Measurements from ENCODE around the gene ASCC3.
"Not testable (repeated sequence)": the region's sequence is repeated elsewhere in the genome, so short reads cannot be mapped to it uniquely, and the experiment has no call there.

The ASCC3 gene

DNA sequence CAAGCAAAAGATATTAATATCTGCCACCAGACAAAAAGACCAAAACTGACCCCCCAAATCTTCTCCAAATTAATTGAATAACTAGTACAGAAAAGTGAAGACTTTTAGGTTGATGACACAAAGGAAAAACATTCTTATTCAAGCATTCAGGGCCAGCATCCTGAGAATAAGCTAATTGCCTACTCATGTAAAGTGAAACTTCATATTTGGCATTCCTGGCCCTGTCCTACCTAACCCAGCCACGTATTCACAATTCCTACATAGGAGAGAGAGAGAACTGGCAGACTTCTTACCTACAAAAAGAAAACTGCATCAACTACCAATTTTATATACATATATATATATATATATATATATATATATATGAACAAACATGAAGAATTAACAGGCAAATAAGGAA, 4.9 kb upstream of the ASCC3 start:
- no peak for DNase-seq

DNA sequence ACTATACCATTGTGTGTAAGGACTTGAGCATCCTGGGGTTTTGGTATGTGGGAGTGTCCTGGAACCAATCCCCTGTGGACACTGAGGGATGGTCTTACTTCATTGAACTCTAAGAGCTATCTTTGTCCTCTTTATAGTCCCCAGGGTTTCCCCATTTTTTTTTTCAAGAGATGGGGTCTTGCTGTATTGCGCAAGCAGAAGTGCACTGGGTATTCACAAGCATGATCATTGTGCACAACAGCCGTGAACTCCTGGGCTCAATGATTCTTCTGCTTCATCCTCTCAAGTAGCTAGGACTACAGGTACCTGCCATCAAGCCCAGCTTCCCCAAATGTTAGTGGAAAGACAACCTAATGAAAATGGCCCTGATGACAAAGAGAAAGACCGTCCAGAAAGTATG, 2.2 kb upstream of the ASCC3 start:
- DNase-seq: no peak

GRCh38 chr6:100881707-100882040, 545 bp upstream of the ASCC3 start:
- DNase-seq: no peak

DNA sequence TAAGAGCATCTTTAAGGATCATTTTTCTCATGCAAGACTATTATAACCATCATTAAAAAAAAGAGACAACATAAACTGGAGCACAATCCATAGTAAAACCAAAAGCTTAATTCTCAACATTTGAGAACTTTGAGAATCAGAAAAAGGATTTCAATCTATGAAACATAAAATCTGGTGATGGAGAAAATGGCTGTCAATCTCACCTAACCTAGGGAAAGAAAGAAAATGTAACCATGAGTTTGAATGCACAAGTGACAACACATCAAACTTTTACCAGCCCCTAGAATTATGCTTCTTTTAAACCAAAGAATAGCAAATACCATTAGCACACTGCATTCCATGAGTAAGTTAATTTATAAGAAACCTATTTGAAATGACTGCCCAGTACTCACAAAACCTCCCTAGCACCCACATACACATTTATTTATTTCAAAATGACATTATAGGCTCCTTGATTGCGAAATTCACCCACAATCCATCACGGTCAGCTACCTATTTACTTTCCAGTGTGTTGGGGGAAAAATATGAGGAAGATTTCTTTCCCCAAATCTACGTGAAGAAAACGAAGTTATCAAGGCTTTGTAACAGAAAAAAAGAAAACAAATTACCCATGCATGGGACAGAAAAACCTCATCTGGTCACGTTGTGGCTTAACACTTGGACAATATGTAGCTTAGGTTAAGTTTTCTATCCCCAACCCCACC, 828 bp downstream of the ASCC3 start:
- DNase-seq: no peak

DNA sequence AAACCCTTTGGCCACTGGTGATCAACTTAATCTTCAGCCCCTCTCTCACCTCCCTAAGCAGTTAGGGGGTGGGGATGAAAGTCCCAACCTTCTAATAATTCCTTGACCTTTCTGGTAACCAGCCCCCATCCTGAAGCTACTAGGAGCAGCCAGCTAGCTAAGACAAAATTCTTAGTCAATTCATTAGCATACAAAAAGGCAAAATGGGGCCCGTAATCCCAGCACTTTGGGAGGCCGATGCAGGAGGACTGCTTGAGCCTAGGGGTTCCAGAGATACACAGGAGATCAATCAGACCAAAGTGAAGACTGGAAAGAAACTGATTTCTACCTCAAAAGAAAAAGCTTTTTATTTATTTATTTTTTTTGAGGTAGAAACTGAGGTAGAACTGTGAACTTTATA, 1.8 kb downstream of the ASCC3 start:
- no peak for DNase-seq

DNA sequence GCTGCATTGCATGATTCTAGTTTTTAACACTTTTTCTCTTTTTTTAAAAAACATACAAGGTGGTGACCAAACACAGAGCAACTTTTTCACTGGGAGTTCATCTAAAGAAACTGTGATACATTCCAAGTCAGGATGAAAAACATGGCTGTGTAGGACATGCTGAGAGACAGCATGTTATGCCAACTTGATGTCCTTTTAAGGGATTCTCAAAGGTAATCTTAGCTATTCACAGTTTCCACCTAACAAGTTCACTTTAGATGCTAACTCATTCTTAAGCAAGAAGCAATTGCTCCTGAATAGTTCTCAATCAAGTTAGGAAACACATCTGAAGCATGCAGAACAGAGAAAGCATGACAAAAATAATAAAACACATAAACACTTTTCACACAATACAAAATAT, 3.3 kb downstream of the ASCC3 start:
- DNase-seq: no peak

- no peak for DNase-seq
These were observed 4.9 kb downstream of the ASCC3 start for GRCh38 chr6:100876251-100876650.

DNA sequence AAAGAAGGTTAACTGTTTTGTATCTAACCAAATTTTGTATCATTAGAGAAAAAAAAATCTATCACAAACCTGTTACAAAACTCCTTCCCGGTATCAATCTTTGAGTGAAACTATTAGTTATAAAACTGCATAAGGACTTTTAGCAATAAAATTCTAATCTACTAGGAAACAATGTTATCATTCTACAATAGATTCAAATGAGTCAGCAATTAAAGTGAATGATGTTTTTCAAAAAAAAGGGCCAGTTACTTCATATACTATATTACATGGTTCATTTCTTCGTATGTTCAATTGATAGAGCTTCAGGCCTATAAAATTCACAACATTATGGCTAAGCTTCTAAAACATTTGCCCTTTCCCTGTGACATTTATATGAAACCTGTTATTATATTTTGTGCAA, 15.6 kb downstream of the ASCC3 start:
- no peak for DNase-seq

DNA sequence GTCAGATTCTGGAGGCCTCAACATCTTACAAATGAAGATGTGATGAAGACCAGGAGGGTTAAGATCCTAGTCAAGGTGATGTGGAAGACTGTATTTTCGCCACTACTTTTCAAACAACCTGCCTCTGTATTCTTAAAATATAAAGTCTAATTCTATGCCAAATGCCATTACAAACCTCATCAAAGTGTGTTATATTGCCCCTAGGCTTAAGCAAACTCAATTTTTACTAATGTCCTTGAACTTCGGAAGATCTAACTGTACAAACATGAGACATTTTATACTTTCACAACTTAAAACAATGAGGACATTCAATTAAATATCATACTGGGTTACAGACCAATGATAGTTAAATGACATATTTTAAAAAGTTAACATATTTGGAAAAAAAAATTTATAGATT, 19.1 kb downstream of the ASCC3 start:
- DNase-seq: no peak

DNA sequence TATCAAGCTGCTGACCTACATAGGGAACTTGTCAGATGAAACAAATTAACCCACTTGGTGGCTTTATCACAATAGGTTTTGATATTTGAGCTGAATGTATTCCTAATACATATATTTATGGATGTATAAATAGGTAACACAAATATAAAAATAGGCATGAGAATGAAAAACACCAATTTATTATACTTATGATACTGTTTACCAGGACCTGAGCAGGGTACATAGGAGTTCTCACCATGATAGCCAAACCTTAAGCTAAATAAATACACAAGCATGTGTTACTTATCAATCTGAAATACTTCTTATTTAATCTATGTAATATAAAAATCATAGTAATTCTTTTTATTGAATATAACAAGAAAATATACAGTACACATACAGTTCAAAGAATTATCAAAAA, 25.0 kb downstream of the ASCC3 start:
- DNase-seq: no peak

GRCh38 chr6:100851819-100852218, 29.3 kb downstream of the ASCC3 start:
- no peak for DNase-seq

- no peak for DNase-seq
These were observed 31.0 kb downstream of the ASCC3 start for GRCh38 chr6:100850174-100850573.

DNA sequence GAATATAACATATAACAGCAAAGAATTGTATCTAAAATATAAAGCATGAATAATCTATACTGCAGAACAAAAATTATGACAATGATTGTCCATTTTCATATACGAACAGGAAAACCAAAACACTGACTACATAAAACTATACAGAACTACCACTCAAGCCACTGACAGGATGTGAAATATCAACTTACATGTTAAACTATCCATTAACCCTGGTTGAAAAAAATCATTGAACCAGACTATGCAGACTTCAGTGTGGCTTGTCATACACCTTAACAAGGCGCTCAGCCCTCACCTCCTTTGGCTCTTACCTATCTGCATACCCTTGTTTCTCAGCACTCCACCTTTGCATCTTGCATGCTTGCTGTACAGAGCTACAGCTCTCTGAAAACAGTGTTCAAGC, 34.9 kb downstream of the ASCC3 start:
- DNase-seq: no peak

DNA sequence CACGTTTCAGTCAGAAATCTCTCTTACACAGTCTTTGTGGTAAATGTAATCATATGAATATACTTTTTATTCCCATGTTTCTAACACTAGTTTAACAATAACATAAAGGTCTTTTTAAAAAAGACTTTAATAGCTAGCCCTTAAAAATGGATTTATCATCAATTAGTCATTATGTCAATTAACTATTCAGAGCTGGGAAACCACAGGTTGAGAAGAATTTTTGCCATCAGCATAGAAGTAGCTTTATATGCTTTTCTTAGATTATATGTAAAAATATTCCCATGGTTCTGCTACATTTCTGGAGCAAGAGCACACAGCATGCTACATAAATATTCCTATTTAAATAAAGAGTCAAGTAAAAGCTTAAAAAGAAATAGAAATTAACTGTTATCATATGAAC, 35.5 kb downstream of the ASCC3 start:
- DNase-seq: no peak

DNA sequence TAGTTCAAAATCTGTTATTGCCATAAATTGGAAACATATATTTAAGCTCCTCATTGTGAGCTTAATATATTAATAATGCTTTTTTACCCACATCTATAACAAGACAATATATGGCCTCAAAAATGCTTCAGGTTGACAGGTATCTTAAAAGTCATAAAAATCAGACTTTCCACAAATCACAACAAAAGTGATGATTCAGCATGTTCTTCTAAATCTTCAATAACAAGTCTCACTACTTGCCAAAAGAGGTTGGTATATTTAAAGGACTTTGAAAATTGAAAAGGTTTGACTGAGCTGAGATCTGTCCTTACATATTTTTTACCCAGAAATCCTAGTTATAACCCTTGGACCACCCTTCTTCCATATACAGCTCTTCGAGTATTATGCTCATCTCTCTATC, 41.7 kb downstream of the ASCC3 start:
- no peak for DNase-seq

GRCh38 chr6:100838011-100838410, 43.1 kb downstream of the ASCC3 start:
- no peak for DNase-seq

DNA sequence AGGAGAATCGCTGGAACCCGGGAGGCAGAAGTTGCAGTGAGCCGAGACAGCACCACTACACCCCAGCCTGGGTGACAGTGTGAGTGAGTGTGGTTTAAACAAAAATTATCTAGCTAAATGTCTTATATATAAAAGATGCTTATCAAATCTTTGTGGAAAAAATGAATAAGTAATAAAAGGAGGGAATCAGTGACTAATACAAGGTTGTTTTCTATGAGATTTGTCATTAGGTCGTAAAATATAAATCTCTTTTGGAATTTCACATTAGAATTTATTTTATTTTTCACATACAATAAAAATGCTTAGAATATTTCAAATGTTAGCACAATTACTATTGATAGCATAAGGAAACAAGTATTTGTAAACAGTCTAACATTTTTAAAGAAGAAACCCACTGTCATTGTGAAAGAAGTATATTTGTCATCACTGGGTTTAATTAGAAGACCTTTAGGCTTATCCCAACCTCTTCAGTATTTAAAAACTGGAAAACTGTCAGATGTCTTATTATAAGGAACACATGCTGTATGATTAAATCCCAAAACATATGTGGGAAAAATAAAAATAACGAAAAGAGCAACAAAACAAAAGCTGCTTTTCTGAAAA, 47.1 kb downstream of the ASCC3 start:
- no peak for DNase-seq

GRCh38 chr6:100829077-100829595, 52.0 kb downstream of the ASCC3 start:
- not testable (repeated sequence) for DNase-seq

DNA sequence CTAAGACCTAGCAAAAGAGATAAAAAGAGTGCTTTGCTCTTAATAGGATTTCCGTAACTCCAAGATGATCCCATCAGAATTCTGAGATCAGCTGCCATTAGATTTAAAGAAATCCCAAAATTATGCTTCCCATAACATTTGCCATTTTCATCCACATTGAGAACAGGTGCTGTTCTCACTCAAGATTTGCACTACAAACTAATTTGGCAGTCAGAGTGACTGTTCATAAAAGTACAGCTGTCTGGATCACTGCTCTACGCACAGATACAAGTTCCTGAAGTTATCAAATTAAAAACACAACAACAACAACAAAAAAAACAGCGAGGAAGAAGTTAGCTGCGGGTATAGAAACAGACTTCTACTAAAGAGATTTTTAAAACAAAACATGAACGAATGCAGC, 58.1 kb downstream of the ASCC3 start:
- no peak for DNase-seq

DNA sequence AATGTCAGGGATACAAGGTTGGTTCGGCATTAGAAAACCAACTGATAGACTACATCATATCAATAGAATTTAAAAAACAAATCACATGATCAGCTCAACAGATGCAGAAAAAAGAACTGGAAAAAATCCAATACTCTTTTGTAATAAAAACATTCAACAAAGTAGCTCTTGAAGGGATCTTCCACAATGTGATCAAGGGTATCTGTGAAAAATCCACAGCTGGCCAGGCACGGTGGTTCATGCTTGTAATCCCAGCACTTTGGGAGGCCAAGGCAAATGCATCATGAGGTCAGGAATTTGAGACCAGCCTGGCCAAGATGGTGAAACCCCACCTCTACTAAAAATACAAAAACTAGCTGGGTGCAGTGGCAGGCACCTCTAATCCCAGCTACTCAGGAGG, 63.1 kb downstream of the ASCC3 start:
- no peak for DNase-seq

DNA sequence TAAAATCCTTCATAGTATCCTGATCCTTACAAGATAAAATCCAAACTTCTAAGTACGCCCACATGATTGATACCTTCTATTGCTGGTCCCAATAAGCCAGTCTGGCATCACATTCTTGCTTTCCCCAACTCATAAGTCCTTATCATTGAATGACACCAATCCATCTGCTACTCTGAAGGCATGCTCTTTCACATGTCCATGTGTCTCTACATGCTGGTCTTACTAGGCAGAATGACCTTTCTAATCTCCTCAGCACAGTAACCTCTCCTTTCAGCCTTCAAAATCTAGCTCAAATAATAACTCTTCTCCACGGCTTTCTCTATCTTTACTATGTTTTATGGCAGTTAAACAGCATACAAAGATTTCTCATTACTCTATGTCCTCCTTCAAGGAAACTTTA, 71.1 kb downstream of the ASCC3 start:
- no peak for DNase-seq

DNA sequence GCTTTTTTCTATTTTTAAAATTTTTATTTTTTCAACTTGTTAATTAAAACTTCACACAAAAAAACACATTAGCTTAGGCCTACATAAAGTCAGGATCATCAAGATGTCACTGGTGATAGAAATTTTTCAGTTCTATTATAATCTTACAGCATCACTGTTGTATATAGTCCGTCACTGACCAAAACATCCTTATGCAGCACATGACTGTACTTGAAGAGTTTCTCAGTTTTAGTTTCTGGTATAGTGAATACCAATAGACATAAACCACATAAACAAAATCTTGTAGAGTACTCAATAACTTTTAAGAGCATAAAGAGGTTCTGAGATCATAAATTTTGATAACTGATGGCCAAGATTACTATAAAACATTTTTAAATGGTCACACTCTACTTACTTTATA, 71.8 kb downstream of the ASCC3 start:
- no peak for DNase-seq

- DNase-seq: no peak
These were observed 72.4 kb downstream of the ASCC3 start for GRCh38 chr6:100808638-100809275.

- DNase-seq: no peak
These were observed 74.8 kb downstream of the ASCC3 start for GRCh38 chr6:100806296-100806695.

Measured in femur (tissue), 1 donor.